ENCODE measurements around the gene TCTN2.

Gene TCTN2

DNA sequence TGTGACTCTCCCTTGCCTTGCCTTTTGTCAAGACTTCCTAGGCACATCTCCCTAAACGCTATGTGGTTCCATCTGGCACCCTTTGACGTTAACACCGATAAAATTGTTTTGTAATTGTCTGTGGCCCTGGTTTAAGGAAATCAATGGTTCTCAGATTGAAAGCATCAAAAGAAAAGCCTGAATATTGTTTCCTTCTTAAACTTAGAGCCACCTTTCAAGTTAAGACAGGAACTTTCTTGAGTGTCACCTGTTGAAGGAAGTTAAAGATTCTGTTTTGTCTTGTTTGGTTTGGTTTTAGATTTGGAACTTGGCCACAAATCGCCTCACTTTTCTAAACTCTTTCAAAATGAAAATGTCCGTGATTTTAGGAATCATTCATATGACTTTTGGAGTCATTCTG, 76.4 kb downstream of the TCTN2 start:
- no peak for DNase-seq

DNA sequence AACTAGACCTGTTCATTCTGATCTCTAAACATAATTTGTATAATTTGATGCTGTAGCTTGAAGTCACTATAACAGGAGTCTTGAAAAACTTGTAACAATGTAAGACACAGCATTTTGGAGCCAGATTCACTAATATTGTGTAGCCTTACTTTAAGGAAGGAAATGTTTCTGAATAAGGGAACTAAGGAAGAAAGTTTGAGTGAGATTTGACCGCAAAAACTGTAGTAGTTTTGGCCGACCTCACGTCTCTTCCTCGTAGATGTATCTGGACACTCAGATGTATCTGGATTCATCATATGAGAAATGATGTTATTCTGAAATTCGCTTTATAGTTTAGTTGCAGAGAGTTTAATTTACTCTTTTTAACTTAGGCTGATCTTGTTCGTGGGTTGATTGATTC, 77.2 kb downstream of the TCTN2 start:
- no peak for DNase-seq

DNA sequence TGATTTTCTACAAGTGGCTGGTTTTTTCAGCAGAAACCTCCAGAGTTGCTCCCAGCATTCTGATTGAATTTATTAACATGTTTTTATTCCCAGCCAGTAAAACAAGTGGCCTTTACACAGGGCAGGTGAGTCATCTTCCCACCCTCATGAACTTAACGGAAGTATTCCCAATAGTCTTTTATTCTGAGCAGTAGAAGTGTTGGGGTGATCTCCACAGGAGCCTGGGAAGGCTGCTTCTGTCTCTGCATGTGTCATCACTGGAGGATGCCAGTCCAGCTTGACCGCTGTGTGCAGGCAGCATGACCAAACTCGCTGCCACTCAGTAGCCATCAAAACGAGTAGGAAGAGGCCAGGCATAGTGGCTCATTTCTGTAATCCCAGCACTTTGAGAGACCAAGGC, 77.7 kb downstream of the TCTN2 start:
- no peak for DNase-seq

DNA sequence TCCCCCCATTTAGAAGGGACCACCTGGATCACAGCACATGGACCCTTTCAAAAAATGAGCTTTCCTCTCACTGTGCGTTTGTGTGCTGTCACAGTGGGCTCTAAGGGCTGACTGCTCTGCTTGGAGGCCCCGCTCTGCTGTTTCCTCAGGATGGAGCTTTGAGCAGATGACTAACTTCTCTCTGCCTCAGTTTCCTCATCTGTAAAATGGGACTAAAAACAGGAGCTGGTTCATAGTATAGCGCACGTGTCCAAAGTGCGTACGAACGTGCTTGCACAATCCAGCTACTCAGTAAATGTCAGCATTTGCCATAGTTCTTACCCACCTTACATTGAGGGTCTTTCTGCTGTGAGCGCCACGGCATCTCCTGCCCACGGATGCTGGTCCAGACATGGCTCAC, 78.4 kb downstream of the TCTN2 start:
- DNase-seq, result no peak

DNA sequence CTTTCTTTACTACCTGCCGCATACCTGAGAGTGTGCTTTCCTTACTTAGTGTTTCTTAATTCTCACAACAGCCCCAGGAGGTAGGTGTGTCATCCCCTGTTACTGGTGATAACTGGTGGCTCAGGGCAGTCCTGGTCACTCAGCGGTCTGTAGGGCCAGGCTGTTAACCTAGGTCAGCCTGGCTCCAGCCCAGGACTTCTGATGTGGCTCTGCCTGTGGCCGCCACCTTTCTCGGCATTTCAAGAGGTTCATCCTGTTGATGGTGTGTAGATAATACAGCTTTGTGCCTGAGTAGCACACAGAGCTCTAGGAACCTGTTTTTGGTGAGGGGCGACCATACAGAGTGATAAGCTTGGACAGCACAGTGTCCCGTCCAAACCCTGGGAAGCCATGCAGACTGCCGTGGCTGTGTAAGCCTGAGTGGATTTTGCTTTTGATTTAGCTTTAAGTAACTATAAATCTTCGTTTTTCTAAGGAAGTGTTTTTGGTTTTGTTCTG, 79.3 kb downstream of the TCTN2 start:
- no peak for DNase-seq

DNA sequence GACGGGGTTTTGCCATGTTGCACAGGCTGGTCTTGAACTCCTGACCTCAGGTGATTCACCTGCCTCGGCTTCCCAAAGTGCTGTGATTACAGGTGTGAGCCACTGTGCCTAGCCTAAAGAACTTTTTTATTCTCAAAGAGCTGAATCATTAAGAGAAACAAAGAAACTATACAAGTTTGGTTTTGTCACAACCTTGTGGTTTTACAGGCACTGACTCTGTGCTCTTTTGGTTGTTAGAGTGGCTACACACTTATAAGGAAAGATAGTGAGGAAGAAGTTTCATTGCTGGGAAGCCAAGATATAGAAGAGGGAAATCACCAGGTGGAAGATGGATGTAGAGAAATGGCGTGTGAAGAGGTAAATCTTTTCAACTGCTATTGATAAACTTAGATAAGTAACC, 81.1 kb downstream of the TCTN2 start:
- DNase-seq, result no peak

DNA sequence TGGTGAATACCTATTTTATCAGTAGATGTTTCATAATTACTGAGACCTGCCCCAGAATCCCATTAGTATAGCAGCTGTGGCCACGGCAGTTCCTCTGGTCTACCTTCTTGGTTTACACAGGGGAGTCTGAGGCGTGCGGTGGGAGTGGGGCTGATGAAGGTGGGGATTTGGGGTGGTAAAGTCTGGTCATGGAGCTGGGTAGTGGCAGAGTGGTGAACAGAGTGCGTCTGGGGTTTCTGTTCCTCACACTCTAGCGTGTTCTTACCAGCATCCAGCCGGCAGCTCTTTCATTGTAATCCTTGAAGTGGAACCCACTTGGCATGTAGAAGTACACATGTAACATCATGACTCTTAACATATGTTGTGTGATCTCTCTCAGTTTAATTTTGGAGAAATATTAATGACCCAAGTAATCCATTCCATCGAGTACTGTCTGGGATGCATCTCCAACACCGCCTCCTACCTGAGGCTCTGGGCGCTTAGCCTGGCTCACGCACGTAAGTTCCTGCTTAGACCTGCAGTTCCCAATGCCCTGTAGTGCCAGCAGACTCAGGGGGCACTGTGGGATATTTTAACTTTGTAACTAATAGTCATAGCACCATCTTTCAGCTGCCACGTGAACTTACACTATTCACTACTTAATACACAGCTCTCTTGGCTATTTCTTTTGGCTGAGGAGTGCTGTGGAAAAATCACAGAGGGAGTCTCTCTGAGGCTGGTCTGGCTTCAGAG, 83.3 kb downstream of the TCTN2 start:
- DNase-seq, result no peak

DNA sequence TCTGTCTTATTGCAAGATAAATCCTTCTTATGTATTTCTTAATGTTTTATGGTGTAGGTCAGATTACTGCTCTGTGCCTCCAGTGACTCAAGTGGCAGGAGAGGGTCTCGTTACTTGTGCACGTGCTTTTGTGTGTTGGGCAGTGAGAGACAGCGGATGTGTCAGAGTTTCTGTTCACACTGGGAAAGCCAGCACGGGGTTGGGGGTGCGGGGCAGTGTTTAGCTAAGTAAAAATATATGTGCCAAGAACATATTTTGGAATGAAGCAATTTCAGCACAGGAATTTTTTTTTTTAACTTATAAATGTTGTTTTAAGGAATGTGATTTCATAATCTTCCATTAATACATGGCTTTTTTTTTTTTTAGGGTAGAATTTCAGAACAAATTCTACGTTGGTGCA, 86.6 kb downstream of the TCTN2 start:
- DNase-seq, result no peak

Data from NCI-H2081 treated with DMSO at 0.1 percent for 48 hours (cell line).